OCI-LY7 (cell line): ENCODE measurements around the gene MAPK8IP2.

Experiments used
- EZH2phosphoT487 ChIP-seq: fragments of 200-600 bp; sonication (generic); IDR thresholded peaks from 2 replicates; pipeline ENCODE4 v1.6.1; 2018; ENCODE audit warnings: low read depth, borderline replicate concordance, mild to moderate bottlenecking, mixed run types, antibody characterized with exemption, low read length, moderate library complexity, mixed read lengths
- TF ChIP-seq, protein P1 (sequence below): fragments of 200-600 bp; sonication (generic); conservative IDR thresholded peaks from 2 replicates; pipeline ENCODE4 v1.5.1; 2014; ENCODE audit warnings: mild to moderate bottlenecking, antibody characterized with exemption, low read length, moderate library complexity, mixed read lengths

GRCh38 chr22:50602338-50602700 is 1.7 kb downstream of the MAPK8IP2 start:
- TF ChIP-seq, protein P1, sequence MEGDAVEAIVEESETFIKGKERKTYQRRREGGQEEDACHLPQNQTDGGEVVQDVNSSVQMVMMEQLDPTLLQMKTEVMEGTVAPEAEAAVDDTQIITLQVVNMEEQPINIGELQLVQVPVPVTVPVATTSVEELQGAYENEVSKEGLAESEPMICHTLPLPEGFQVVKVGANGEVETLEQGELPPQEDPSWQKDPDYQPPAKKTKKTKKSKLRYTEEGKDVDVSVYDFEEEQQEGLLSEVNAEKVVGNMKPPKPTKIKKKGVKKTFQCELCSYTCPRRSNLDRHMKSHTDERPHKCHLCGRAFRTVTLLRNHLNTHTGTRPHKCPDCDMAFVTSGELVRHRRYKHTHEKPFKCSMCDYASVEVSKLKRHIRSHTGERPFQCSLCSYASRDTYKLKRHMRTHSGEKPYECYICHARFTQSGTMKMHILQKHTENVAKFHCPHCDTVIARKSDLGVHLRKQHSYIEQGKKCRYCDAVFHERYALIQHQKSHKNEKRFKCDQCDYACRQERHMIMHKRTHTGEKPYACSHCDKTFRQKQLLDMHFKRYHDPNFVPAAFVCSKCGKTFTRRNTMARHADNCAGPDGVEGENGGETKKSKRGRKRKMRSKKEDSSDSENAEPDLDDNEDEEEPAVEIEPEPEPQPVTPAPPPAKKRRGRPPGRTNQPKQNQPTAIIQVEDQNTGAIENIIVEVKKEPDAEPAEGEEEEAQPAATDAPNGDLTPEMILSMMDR: no peak
- TF ChIP-seq EZH2phosphoT487: no peak
